ENCODE results near the gene BHMT.
A peak's percentile ranks its signal among the peaks of the same experiment; 100 is the strongest.

Gene BHMT

DNA sequence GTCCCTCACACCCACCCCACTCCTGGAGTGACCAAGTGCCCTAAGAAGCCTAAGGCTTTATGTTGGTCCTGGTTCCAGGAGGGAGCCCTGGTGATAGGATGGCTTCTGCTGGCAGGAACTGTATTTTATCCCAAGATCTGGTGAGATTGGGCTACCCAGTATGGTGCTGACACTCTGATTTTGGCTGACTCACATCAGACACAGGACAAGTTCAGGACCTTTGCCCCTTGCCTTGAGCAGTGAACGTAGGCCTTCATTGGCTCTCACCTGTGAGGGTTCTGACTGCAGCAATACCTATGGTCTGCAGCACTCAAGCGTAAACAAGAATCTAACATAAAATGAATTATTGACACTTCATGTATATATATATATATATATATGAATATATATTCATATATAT lies 25.0 kb downstream of the BHMT start:
- no peak for DNase-seq (ENCODE audit: low read depth, low spot score)
- TF ChIP-seq, protein P1, sequence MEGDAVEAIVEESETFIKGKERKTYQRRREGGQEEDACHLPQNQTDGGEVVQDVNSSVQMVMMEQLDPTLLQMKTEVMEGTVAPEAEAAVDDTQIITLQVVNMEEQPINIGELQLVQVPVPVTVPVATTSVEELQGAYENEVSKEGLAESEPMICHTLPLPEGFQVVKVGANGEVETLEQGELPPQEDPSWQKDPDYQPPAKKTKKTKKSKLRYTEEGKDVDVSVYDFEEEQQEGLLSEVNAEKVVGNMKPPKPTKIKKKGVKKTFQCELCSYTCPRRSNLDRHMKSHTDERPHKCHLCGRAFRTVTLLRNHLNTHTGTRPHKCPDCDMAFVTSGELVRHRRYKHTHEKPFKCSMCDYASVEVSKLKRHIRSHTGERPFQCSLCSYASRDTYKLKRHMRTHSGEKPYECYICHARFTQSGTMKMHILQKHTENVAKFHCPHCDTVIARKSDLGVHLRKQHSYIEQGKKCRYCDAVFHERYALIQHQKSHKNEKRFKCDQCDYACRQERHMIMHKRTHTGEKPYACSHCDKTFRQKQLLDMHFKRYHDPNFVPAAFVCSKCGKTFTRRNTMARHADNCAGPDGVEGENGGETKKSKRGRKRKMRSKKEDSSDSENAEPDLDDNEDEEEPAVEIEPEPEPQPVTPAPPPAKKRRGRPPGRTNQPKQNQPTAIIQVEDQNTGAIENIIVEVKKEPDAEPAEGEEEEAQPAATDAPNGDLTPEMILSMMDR (IDR thresholded peaks at IDR 0.05; ENCODE audit: low read depth, low read length), result no peak
- H3K4me3 ChIP-seq (ENCODE audit: low read depth, low read length), result no peak overlapping the region
- in situ Hi-C loops (cut with HindIII; ENCODE audit: low sequenced_read_pairs), result no loop called here

DNA sequence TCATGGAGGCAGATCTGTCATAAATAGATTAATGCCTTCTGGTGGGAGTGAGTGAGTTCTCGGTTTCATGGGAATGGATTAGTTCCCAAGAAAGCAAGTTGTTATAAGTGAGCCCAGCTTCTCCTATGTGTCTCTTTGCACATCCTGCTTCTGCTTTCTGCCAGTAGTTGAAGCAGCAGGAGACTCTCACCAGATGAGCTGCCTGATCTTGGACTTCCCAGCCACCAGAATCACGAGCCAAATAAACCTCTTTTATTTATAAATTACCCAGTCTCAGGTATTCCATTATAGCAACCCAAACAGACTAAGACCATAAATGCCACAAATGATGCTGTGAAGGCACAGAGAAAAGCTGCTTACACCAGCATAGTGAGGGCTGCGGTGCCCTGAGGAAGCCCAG lies 28.9 kb downstream of the BHMT start:
- TF ChIP-seq, protein P1 (IDR thresholded peaks at IDR 0.05; ENCODE audit: low read depth, low read length), result no peak
- in situ Hi-C loops (cut with HindIII; ENCODE audit: low sequenced_read_pairs), result no loop called here

DNA sequence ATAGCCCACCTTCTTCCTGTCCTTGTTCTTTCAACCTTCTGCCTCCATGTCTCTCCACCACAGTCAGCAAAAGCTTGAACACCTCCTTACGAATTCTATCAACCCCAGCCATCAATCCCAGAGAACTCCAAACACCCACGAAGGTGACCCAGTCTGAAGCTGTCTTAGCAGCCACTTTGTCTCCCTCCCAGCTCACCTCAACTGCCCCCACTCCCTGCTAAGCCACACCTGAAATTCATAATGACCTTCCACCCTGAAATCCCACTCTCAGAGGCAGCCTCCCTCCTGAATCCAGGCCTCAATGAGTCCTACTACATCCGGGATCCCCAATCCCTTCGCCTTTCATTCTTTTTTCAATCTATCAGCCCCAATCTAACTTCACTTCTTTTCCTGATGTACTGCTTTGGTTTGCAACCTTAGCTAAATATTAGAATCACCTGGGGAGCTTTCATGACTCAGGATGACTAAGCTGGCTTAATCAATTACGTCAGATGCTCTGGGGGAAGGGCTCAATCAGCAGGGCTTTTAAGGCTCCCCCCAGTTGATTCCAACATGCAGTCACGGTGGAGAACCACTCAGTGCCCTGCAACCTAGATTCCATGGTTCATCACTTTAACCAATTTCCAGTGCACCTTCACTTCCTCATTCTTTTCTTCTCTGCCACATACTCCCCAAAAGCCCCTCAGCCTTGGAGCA lies 32.2 kb downstream of the BHMT start:
- in situ Hi-C loops (cut with HindIII; ENCODE audit: low sequenced_read_pairs), result no loop called here
- peak; percentile 42 for DNase-seq (ENCODE audit: low read depth, low spot score)
- TF ChIP-seq, protein P1 (IDR thresholded peaks at IDR 0.05; ENCODE audit: low read depth, low read length), result no peak
- H3K4me3 ChIP-seq (ENCODE audit: low read depth, low read length), result no peak overlapping the region

More for the DNA sequence above, 28.9 kb downstream of the BHMT start:
- no peak for DNase-seq (ENCODE audit: low read depth, low spot score)
- H3K4me3 ChIP-seq (ENCODE audit: low read depth, low read length), result no peak overlapping the region

DNA sequence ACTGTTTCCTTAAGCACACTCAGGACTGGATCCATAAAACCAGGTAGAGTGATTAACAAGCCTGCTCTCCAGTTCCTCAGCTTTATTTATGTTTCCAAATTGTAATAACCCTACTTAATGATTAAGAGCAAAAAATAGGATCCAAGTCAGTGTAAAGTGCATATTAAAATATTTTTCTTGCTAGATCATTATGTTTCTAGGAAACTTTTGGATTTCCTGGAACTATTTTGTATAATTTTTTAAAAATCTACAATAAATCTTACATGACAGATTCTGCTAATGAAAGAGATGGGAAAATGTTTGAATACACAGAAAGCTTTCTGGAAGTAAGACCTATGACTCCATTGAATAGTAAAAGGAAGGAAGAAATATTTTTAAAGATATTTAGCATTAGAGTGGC lies 35.5 kb downstream of the BHMT start:
- in situ Hi-C loops (cut with HindIII; ENCODE audit: low sequenced_read_pairs), result no loop called here

DNA sequence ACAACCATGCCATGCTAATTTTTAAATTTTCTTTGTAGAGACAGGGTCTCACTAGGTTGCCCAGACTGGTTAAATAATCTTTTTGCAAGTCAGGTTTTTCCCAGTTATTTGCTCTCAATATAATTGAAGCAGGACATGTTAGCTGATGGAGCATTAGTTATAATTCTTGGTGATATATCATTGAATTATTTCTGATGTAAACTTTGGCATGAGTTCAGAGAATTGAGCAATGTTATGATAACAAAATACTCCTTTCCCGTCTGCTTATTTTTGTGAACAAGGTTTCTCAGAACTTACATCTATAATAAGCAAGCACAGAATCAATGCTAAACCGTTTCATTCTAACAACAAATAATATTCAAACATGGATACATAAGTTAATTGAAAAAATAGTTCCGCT lies 37.8 kb downstream of the BHMT start:
- H3K4me3 ChIP-seq (ENCODE audit: low read depth, low read length), result no peak overlapping the region
- TF ChIP-seq, protein P1 (IDR thresholded peaks at IDR 0.05; ENCODE audit: low read depth, low read length), result no peak
- in situ Hi-C loops (cut with HindIII; ENCODE audit: low sequenced_read_pairs), result no loop called here
- DNase-seq (ENCODE audit: low read depth, low spot score), result peak; percentile 5

More for the DNA sequence above, 35.5 kb downstream of the BHMT start:
- TF ChIP-seq, protein P1 (IDR thresholded peaks at IDR 0.05; ENCODE audit: low read depth, low read length), result no peak
- no peak for DNase-seq (ENCODE audit: low read depth, low spot score)
- H3K4me3 ChIP-seq (ENCODE audit: low read depth, low read length), result no peak overlapping the region

DNA sequence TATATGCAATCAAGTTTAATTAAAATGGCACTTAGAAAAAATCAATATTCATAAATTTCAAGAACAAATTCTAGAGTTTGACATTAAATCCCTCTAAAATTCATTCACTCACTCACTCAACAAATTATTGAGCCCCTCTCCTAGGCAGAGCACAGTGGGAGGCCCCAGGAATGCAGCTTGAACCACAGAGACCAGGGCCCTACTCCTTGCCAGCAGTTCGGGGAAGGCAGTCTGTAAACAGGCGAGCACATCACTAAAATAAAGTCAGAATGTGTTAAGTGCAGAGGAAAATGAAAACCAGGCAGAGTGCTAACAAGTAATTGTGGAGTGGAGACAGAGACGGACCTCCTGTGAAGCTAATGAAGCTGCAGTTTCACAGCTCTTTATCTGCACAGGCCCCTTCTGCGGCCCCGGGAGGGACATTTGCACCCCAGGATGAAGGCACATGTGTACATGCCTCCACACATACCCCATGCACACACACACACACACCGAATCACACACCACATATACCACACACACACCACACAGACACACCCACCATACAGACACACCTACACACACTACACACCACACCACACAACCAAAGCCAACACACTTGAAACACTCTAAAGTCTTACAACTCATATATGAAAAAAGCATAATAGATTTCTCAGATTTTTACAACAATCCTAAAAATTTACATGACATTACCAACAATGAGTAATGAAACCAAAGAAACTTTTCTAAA lies 40.5 kb downstream of the BHMT start:
- in situ Hi-C loops (cut with HindIII; ENCODE audit: low sequenced_read_pairs), result no loop called here
- TF ChIP-seq, protein P1 (IDR thresholded peaks at IDR 0.05; ENCODE audit: low read depth, low read length), result no peak
- DNase-seq (ENCODE audit: low read depth, low spot score), result peak; percentile 16
- no peak overlapping the region for H3K4me3 ChIP-seq (ENCODE audit: low read depth, low read length)

All from astrocyte of the spinal cord (primary cell).